GM18873 (cell line): Measurements from ENCODE around the gene NSL1.
"Not testable (repeated sequence)": the region's sequence is repeated elsewhere in the genome, so short reads cannot be mapped to it uniquely, and the experiment has no call there.

ENCODE experiments used
- ATAC-seq: cut with Tn5 transposase; IDR thresholded peaks from one replicate; pipeline ENCODE4 v1.9.1; 2021; ENCODE audit warnings: mild to moderate bottlenecking, moderate library complexity, moderate number of reproducible peaks; ENCODE audit not compliant: unreplicated experiment, low FRiP score

The NSL1 gene

GRCh38 chr1:212785871-212786270 is 5.7 kb downstream of the NSL1 start:
- ATAC-seq: no peak

GRCh38 chr1:212783976-212784375 is 7.6 kb downstream of the NSL1 start:
- ATAC-seq: no peak

GRCh38 chr1:212782422-212783154 is 9.0 kb downstream of the NSL1 start:
- ATAC-seq: no peak

DNA sequence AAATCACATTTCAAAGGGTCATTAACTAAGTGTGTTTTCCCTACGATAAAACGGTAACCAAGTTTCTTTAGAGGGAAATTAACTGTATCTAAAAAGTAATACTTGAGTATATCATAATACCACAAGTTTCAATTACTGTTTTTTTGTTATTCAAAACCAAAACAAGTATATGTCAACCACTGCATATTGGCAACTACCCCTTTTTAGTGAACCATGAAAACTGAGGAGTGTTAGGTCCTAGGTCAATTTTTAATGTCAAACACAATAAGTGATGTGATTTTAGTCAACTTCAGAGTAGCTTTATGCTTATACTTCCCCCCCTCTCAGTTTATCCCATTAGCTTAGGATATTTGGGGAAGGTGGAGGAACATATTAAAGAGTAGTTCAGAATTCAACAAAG is 10.4 kb downstream of the NSL1 start:
- no peak for ATAC-seq

DNA sequence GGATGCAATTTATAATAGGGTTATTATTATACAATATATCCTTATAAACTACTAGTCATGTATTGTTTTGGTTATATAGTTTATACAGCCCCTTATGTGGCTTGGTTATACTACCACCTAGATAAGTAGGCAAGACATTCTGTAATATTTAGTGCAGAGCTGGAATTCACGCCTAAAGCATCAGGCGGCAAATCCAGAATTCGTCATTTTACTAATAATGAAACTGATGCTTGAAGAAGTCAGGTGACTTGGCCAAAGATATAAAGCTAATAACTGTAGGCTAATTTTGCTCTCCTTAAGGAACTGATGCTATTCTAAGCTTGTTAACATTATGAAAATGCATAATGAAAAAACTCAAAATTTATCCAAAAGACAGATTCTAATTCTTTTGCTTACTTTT is 10.8 kb downstream of the NSL1 start:
- ATAC-seq: no peak

- ATAC-seq: not testable (repeated sequence)
These were observed 12.5 kb downstream of the NSL1 start for GRCh38 chr1:212779086-212779485.

GRCh38 chr1:212777151-212777550 is 14.4 kb downstream of the NSL1 start:
- ATAC-seq: no peak

- no peak for ATAC-seq
These were observed 16.3 kb downstream of the NSL1 start for GRCh38 chr1:212775241-212775640.

DNA sequence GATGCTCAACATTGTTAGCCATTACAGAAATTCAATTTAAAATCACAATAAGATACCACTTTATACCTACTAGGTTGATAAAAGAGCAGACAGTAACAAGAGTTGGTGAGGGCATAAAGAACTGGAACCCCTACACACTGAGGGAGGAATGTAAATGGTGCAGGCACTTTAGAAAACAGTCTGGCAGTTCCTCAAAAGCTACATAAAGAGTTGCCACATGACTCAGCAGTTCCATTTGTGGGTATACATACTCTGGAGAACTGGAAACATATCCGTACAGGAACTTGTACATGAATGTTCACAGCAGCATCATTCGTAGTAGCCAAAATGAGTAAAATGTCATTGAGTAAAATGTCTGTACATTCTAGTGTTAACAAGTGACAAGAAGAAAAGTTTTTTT is 17.0 kb downstream of the NSL1 start:
- no peak for ATAC-seq

- no peak for ATAC-seq
These were observed 18.6 kb downstream of the NSL1 start for GRCh38 chr1:212773011-212773410.

GRCh38 chr1:212771341-212771740 is 20.2 kb downstream of the NSL1 start:
- no peak for ATAC-seq

GRCh38 chr1:212769459-212770167 is 22.0 kb downstream of the NSL1 start:
- ATAC-seq: no peak

- not testable (repeated sequence) for ATAC-seq
These were observed 24.8 kb downstream of the NSL1 start for GRCh38 chr1:212766825-212767224.

- not testable (repeated sequence) for ATAC-seq
These were observed 26.8 kb downstream of the NSL1 start for GRCh38 chr1:212764718-212765281.

DNA sequence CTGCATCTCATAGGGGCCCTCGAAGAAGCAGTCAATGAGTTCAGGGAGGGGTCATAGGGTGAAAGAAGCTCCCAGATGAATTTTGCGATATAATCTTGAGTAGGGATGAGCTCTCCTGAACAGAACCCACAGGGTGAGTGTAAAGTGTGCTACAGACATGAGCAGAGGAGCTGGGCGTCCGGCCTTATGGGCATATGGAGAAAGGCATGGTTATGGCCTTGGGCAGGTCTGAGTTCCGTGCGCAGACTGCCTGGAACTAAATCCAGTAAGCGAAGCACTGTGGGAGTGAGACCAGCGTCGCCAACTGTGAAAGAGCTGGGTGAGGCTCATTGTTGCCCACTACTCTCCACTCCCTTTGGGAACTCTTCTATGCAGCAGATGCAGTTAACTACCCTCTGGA is 28.7 kb downstream of the NSL1 start:
- no peak for ATAC-seq

DNA sequence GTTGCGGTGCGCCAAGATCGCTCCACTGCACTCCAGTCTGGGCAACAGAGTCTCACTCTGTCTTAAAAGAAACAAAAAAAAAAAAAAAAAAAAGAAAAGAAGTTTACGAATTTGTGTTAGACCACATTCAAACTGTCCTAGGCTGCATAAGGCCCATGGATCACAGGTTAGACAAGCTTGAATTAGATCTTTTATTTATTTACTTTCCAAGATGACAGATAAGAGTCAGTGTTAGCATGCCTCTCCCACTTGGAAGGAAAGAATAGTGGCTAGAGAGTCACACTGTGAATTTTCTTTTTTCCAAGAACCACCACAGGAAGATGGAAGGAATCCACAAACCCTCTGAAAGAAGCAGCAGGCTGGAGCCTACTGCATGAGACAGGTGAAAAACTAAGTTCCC is 29.3 kb downstream of the NSL1 start:
- no peak for ATAC-seq

GRCh38 chr1:212760126-212760823 is 31.3 kb downstream of the NSL1 start:
- ATAC-seq: no peak

DNA sequence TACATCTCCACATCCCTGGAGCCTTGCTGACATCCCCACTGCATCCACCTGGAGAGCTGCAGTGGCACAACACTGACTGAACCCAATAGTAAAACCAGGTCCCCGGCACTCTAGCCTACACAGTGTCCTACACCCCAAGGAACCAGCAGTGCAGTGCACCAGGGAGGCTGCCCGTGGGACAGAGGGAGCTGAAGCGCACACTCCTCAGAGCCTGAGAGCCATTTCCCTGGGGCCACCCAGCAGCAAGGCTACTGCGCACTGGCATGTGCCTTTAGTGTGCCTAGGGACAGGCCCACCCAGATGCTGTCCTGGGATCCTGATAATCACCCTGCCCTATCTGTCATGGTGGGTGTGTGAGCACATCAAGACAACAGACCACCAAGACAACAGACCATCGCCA is 31.9 kb downstream of the NSL1 start:
- no peak for ATAC-seq

DNA sequence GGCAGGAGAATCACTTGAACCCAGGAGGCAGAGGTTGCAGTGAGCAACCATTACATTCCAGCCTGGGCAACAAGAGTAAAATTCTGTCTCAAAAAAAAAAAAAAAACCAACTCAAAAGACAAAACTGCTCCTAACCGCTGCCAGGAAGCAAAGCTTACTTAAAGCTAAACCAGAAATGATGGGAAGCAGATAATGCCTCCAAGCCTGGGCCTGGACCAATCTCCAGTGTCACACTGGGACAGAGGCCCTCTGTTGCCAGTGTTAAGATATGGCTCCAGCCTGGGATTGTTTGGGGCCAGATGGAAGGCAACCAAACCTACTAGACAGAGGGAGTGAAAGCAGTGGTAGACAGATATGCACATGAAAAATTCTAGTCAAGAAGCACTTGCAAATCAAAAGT is 36.9 kb downstream of the NSL1 start:
- no peak for ATAC-seq

GRCh38 chr1:212754193-212754592 is 37.4 kb downstream of the NSL1 start:
- no peak for ATAC-seq

GRCh38 chr1:212753749-212754148 is 37.8 kb downstream of the NSL1 start:
- ATAC-seq: no peak
